HepG2 (cell line): ENCODE data around the gene RNASE8. TPM values are rescaled to one million over a fixed set of nuclear protein-coding genes. Genes with fewer than 3 reads are reported as not detected.
A peak's percentile ranks its signal among the peaks of the same experiment; 100 is the strongest.

Experiments
- DNMT1 ChIP-seq: sonication (generic); formaldehyde crosslinking; IDR thresholded peaks from 2 replicates; pipeline ENCODE4 v1.5.1; 2020; ENCODE audit warnings: mild to moderate bottlenecking, missing genetic modification reagents
- HNRNPH1 ChIP-seq: fragments of 200-400 bp; formaldehyde crosslinking; optimal IDR thresholded peaks from 2 replicates; pipeline ENCODE3; 2017; ENCODE audit warnings: mild to moderate bottlenecking, low read depth, low read length
- HOXA5 ChIP-seq: sonication (generic); formaldehyde crosslinking; IDR thresholded peaks from 2 replicates; pipeline ENCODE4 v1.4.0; 2020; ENCODE audit warnings: missing genetic modification reagents
- IRF2 ChIP-seq: IDR thresholded peaks from 2 replicates; pipeline ENCODE4 v1.6.1; 2018; ENCODE audit warnings: missing genetic modification reagents, missing compliant biosample characterization
- KAT7 ChIP-seq: IDR thresholded peaks from 2 replicates; pipeline ENCODE4 v1.6.1; 2018; ENCODE audit warnings: borderline replicate concordance, missing compliant biosample characterization
- KDM5B ChIP-seq: sonication (generic); formaldehyde crosslinking; IDR thresholded peaks from 2 replicates; pipeline ENCODE4 v1.4.0; 2020; ENCODE audit warnings: missing genetic modification reagents, mild to moderate bottlenecking, borderline replicate concordance
- NONO ChIP-seq, 2 experiments: fragments of 450-650 bp in 1 of 2; sonication (generic) in 1 of 2; formaldehyde crosslinking in 1 of 2; IDR thresholded peaks in 1 of 2; conservative IDR thresholded peaks in 1 of 2; 2 replicates each; pipeline versions ENCODE4 v1.6.1 to v1.8.0; 2017 to 2022; ENCODE audit warnings: mild to moderate bottlenecking in 1 of 2, missing genetic modification reagents in 1 of 2, moderate library complexity in 1 of 2
- PCBP1 ChIP-seq: fragments of 200-400 bp; formaldehyde crosslinking; IDR thresholded peaks from 2 replicates; pipeline ENCODE4 v1.6.1; 2017; ENCODE audit warnings: mild to moderate bottlenecking, low read depth, low read length, borderline replicate concordance
- RAD51 ChIP-seq: fragments of 450-650 bp; IDR thresholded peaks from 2 replicates; pipeline ENCODE4 v1.6.1; 2016; ENCODE audit warnings: borderline replicate concordance
- RCOR2 ChIP-seq: IDR thresholded peaks from 2 replicates; pipeline ENCODE4 v1.6.1; 2016; ENCODE audit warnings: missing biosample characterization, missing genetic modification reagents
- TOPORS ChIP-seq: sonication (generic); formaldehyde crosslinking; IDR thresholded peaks from 2 replicates; pipeline ENCODE4 v1.8.0; 2023; ENCODE audit warnings: mild to moderate bottlenecking, missing genetic modification reagents
- TSC22D2 ChIP-seq: sonication (generic); formaldehyde crosslinking; IDR thresholded peaks from 2 replicates; pipeline ENCODE4 v1.5.1; 2020; ENCODE audit warnings: missing genetic modification reagents, mild to moderate bottlenecking, borderline replicate concordance
- ZFAT ChIP-seq: sonication (generic); formaldehyde crosslinking; conservative IDR thresholded peaks from 2 replicates; pipeline ENCODE4 v1.8.1; 2023; ENCODE audit warnings: missing genetic modification reagents, inconsistent platforms
- ZIK1 ChIP-seq: sonication (generic); formaldehyde crosslinking; IDR thresholded peaks from 2 replicates; pipeline ENCODE4 v1.5.0; 2020; ENCODE audit warnings: mild to moderate bottlenecking, low read depth, missing genetic modification reagents, borderline replicate concordance
- ZKSCAN8 ChIP-seq: IDR thresholded peaks from 2 replicates; pipeline ENCODE4 v1.6.1; 2016; ENCODE audit warnings: borderline replicate concordance, missing genetic modification reagents, missing compliant biosample characterization
- ZNF224 ChIP-seq: sonication (generic); formaldehyde crosslinking; IDR thresholded peaks from 2 replicates; pipeline ENCODE4 v1.5.0; 2020; ENCODE audit warnings: mild to moderate bottlenecking, missing genetic modification reagents
- ZNF441 ChIP-seq: sonication (generic); formaldehyde crosslinking; IDR thresholded peaks from 2 replicates; pipeline ENCODE4 v1.7.0; 2021; ENCODE audit warnings: missing genetic modification reagents, borderline replicate concordance
- ZNF776 ChIP-seq: sonication (generic); formaldehyde crosslinking; IDR thresholded peaks from 2 replicates; pipeline ENCODE4 v1.4.0; 2020; ENCODE audit warnings: mild to moderate bottlenecking, missing genetic modification reagents
- ZNF790 ChIP-seq: sonication (generic); formaldehyde crosslinking; IDR thresholded peaks from 2 replicates; pipeline ENCODE4 v1.8.0; 2022; ENCODE audit warnings: missing genetic modification reagents, mild to moderate bottlenecking, borderline replicate concordance
- ZSCAN31 ChIP-seq: sonication (generic); formaldehyde crosslinking; IDR thresholded peaks from 2 replicates; pipeline ENCODE4 v1.5.0; 2020; ENCODE audit warnings: low read depth, mild to moderate bottlenecking, missing genetic modification reagents
- polyA plus RNA-seq, 8 experiments: library from polyadenylated mRNA; depleted of rRNA in 3 of 8; stranded (reverse) in 7 of 8; unstranded in 1 of 8; fragments of >200 nt; fragmentation: Illumina TruSeq in 4 of 8; extraction: Trizol in 4 of 8; gene quantifications; 2 replicates each; pipeline versions ENCODE4 v1.2.1 to v1.2.3, GENCODE V29; 2011 to 2016; ENCODE audit warnings: low read depth in 4 of 8, missing spikeins in 1 of 8, mixed read lengths in 1 of 8; ENCODE audit not compliant: insufficient read depth in 1 of 8
- total RNA-seq, 5 experiments: library from RNA; depleted of rRNA; stranded (reverse); fragments of >200 nt; fragmentation: Illumina TruSeq; extraction: Trizol; gene quantifications; 2 replicates each; pipeline ENCODE4 v1.2.3, GENCODE V29; 2016; ENCODE audit warnings: low read depth in 1 of 5
- TF ChIP-seq, protein P1 (sequence below): sonication (generic); IDR thresholded peaks from 2 replicates; pipeline ENCODE4 v1.6.1; 2016; ENCODE audit warnings: low read depth, borderline replicate concordance
- TF ChIP-seq, protein P2 (sequence below): sonication (generic); formaldehyde crosslinking; conservative IDR thresholded peaks from 2 replicates; pipeline ENCODE4 v1.4.0; 2020; ENCODE audit warnings: missing genetic modification reagents
- TF ChIP-seq, protein P3 (sequence below): sonication (generic); formaldehyde crosslinking; IDR thresholded peaks from 2 replicates; pipeline ENCODE4 v1.4.0; 2020; ENCODE audit warnings: missing genetic modification reagents, low read depth, mild to moderate bottlenecking, borderline replicate concordance
- TF ChIP-seq, protein P4 (sequence below): IDR thresholded peaks from 2 replicates; pipeline ENCODE4 v1.6.1; 2016; ENCODE audit warnings: low read depth, borderline replicate concordance

The RNASE8 gene
- total and polyA plus RNA-seq, 2 of the 13 experiments (the other 11 are each of a cell fraction or from before 2014, with no cell fraction given) = not detected

DNA sequence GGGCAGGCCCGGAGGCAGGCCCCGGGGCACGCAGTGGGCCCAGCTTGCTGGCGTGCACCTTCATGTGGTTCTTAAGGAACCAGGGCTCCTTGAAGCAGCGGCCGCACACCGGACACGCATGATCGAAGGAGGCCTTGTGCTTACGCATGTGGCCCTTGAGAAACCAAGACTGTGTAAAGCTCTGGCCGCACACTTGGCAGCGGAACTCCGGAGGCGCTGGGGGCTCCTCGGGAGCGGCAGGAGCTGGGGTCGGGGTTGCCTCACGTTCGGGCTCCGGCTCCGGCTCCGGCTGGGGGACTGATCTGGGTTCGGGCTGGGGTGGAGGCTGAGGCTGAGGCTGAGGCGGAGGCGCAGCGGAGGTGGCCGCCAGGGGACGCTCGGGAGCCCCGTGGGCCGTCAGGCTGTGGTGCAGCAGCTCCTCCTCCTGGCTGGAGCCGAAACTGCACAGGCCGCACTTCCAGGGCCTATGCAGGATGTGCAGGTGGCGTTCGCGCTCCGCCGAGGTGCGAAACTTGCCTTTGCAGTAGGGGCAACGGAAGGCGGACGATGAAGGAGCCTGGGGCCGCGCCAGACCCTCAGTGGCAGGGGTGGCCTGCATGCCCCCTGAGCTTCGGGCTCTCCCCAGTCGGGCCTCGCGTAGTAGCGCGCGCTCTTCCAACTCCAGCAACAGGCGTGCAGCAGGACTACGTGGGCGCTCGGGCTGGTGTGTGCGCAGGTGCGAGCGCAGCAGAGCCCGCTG, 34.8 kb downstream of the RNASE8 start (continued):
- TF ChIP-seq TOPORS (CRISPR knock-in tag) (peak; percentile 94), RCOR2 (CRISPR knock-in tag) (0 out of 2 replicates have a peak, but pooled peaks have one; percentile 46), ZIK1 (peak; percentile 93), KAT7 (peak; percentile 97), DNMT1 (CRISPR knock-in tag) (peak; percentile 93), NONO (IDR thresholded peaks at IDR 0.05) (no peak), NONO (CRISPR knock-in tag; conservative IDR thresholded peaks at IDR 0.05) (peak; percentile 91; the same call in 1 of the 2 replicates), ZKSCAN8 (CRISPR knock-in tag) (peak; percentile 92; the same call in 1 of the 2 replicates), HOXA5 (peak; percentile 92), TSC22D2 (peak; percentile 93; the same call in 1 of the 2 replicates), RAD51 (no peak), ZNF224 (no peak), KDM5B (CRISPR knock-in tag) (peak; percentile 67; the same call in 1 of the 2 replicates), ZNF790 (CRISPR knock-in tag) (peak; percentile 69; the same call in 1 of the 2 replicates), HNRNPH1 (no peak), ZFAT (CRISPR knock-in tag) (no peak), ZNF441 (CRISPR knock-in tag) (peak; percentile 79), IRF2 (CRISPR knock-in tag) (peak; percentile 92), ZNF776 (CRISPR knock-in tag) (0 out of 2 replicates have a peak, but pooled peaks have one; percentile 40), ZSCAN31 (CRISPR knock-in tag) (peak; percentile 97), PCBP1 (peak; percentile 89; the same call in 1 of the 2 replicates)
- TF ChIP-seq, protein P1, sequence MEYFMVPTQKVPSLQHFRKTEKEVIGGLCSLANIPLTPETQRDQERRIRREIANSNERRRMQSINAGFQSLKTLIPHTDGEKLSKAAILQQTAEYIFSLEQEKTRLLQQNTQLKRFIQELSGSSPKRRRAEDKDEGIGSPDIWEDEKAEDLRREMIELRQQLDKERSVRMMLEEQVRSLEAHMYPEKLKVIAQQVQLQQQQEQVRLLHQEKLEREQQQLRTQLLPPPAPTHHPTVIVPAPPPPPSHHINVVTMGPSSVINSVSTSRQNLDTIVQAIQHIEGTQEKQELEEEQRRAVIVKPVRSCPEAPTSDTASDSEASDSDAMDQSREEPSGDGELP = peak; percentile 33; the same call in 1 of the 2 replicates
- TF ChIP-seq, protein P2, sequence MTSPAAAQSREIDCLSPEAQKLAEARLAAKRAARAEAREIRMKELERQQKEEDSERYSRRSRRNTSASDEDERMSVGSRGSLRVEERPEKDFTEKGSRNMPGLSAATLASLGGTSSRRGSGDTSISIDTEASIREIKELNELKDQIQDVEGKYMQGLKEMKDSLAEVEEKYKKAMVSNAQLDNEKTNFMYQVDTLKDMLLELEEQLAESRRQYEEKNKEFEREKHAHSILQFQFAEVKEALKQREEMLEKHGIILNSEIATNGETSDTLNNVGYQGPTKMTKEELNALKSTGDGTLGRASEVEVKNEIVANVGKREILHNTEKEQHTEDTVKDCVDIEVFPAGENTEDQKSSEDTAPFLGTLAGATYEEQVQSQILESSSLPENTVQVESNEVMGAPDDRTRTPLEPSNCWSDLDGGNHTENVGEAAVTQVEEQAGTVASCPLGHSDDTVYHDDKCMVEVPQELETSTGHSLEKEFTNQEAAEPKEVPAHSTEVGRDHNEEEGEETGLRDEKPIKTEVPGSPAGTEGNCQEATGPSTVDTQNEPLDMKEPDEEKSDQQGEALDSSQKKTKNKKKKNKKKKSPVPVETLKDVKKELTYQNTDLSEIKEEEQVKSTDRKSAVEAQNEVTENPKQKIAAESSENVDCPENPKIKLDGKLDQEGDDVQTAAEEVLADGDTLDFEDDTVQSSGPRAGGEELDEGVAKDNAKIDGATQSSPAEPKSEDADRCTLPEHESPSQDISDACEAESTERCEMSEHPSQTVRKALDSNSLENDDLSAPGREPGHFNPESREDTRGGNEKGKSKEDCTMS (CRISPR knock-in tag) = 0 out of 2 replicates have a peak, but pooled peaks have one; percentile 50
- TF ChIP-seq, protein P3, sequence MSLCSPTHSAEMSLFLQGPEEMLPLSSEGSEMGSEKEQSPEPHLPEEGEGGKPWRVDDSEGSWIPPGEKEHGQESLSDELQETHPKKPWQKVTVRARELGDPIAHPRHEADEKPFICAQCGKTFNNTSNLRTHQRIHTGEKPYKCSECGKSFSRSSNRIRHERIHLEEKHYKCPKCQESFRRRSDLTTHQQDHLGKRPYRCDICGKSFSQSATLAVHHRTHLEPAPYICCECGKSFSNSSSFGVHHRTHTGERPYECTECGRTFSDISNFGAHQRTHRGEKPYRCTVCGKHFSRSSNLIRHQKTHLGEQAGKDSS = peak; percentile 99
- TF ChIP-seq, protein P4, sequence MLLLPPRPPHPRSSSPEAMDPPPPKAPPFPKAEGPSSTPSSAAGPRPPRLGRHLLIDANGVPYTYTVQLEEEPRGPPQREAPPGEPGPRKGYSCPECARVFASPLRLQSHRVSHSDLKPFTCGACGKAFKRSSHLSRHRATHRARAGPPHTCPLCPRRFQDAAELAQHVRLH (CRISPR knock-in tag) = peak; percentile 94
